GM23338 (cell line): Measurements from ENCODE around the gene B3GALT5. TPM values are rescaled to one million over a fixed set of nuclear protein-coding genes. Genes with fewer than 3 reads are reported as not detected.
"Not testable (repeated sequence)": the region's sequence is repeated elsewhere in the genome, so short reads cannot be mapped to it uniquely, and the experiment has no call there.

Experiments used
- ATAC-seq: fragments of 200-7000 bp; cut with Tn5 transposase; 3 replicates; pipeline ENCODE4 v1.9.1; 2020
- DNase-seq: peaks from one replicate; pipeline ENCODE4 v3.0.0-alpha.2; 2015; ENCODE audit warnings: low spot score
- H2AFZ ChIP-seq: fragments of 200-600 bp; sonication (generic); 2 replicates; pipeline ENCODE4 v1.8.0; 2016; ENCODE audit warnings: antibody characterized with exemption, mild to moderate bottlenecking, moderate library complexity
- H3F3A ChIP-seq: fragments of 200-600 bp; sonication (generic); replicated peaks from 2 replicates; pipeline ENCODE4 v1.8.0; 2017; ENCODE audit warnings: antibody characterized with exemption, mixed run types, low read depth
- H3K27ac ChIP-seq: fragments of 200-600 bp; sonication (generic); 2 replicates; pipeline ENCODE4 v1.6.1; 2016; ENCODE audit warnings: low read depth
- H3K27me3 ChIP-seq: fragments of 200-600 bp; sonication (generic); 2 replicates; pipeline ENCODE4 v1.8.0; 2016; ENCODE audit warnings: mild to moderate bottlenecking, mixed run types, moderate library complexity; ENCODE audit not compliant: insufficient read depth
- H3K36me3 ChIP-seq: fragments of 200-600 bp; sonication (generic); 2 replicates; pipeline ENCODE4 v1.8.0; 2016; ENCODE audit warnings: mild to moderate bottlenecking; ENCODE audit not compliant: insufficient read depth
- H3K4me1 ChIP-seq: fragments of 200-600 bp; sonication (generic); 2 replicates; pipeline ENCODE4 v1.8.0; 2016; ENCODE audit warnings: mild to moderate bottlenecking, moderate library complexity; ENCODE audit not compliant: insufficient read depth
- H3K4me2 ChIP-seq: fragments of 200-600 bp; sonication (generic); 2 replicates; pipeline ENCODE4 v1.7.1; 2017; ENCODE audit warnings: mixed run types
- H3K4me3 ChIP-seq: fragments of 200-600 bp; sonication (generic); 2 replicates; pipeline ENCODE4 v1.6.1; 2016; ENCODE audit warnings: mixed run types
- H3K79me2 ChIP-seq: fragments of 200-600 bp; sonication (generic); replicated peaks from 2 replicates; pipeline ENCODE4 v1.8.0; 2017; ENCODE audit warnings: mild to moderate bottlenecking; ENCODE audit not compliant: insufficient read depth
- H3K9me2 ChIP-seq: fragments of 200-600 bp; sonication (generic); 2 replicates; pipeline ENCODE4 v1.8.0; 2017; ENCODE audit not compliant: insufficient read depth
- H4K20me1 ChIP-seq: fragments of 200-600 bp; sonication (generic); replicated peaks from 2 replicates; pipeline ENCODE4 v1.8.0; 2017; ENCODE audit warnings: mild to moderate bottlenecking; ENCODE audit not compliant: insufficient read depth
- H3K27ac Mint-ChIP-seq: 2 replicates; pipeline ENCODE4 v1.8.0; 2020; ENCODE audit warnings: inconsistent platforms, mild to moderate bottlenecking, moderate library complexity, mixed read lengths
- H3K27me3 Mint-ChIP-seq: 3 replicates; pipeline ENCODE4 v1.8.0; 2022; ENCODE audit warnings: low read depth, mild to moderate bottlenecking, moderate library complexity, mixed read lengths, inconsistent platforms; ENCODE audit not compliant: insufficient read depth, poor library complexity
- H3K36me3 Mint-ChIP-seq: 3 replicates; pipeline ENCODE4 v1.8.0; 2021; ENCODE audit warnings: low read depth, mild to moderate bottlenecking, inconsistent platforms, moderate library complexity, mixed read lengths
- H3K4me1 Mint-ChIP-seq: 3 replicates; pipeline ENCODE4 v1.8.0; 2020; ENCODE audit warnings: mild to moderate bottlenecking, inconsistent platforms, mixed read lengths
- H3K4me3 Mint-ChIP-seq: 3 replicates; pipeline ENCODE4 v1.8.0; 2021; ENCODE audit warnings: moderate library complexity, mild to moderate bottlenecking, inconsistent platforms, mixed read lengths
- H3K9me3 Mint-ChIP-seq: 3 replicates; pipeline ENCODE4 v1.8.0; 2020; ENCODE audit warnings: moderate library complexity, mild to moderate bottlenecking, inconsistent platforms, mixed read lengths
- CREB1 ChIP-seq: fragments of 250-450 bp; sonication (Bioruptor Pico); IDR thresholded peaks from 2 replicates; pipeline ENCODE4 v1.5.0; 2020; ENCODE audit warnings: low read depth, mild to moderate bottlenecking, moderate library complexity
- ETS1 ChIP-seq: IDR thresholded peaks from 2 replicates; pipeline ENCODE4 v1.6.1; 2016; ENCODE audit warnings: antibody characterized with exemption
- EZH2 ChIP-seq: fragments of 200-600 bp; sonication (generic); IDR thresholded peaks from one replicate; pipeline ENCODE4 v1.8.0; 2017; ENCODE audit warnings: antibody characterized with exemption, mild to moderate bottlenecking, low read depth; ENCODE audit not compliant: unreplicated experiment
- JUNB ChIP-seq: IDR thresholded peaks from one replicate; pipeline ENCODE4 v1.6.1; 2016; ENCODE audit warnings: antibody characterized with exemption; ENCODE audit not compliant: unreplicated experiment
- NANOG ChIP-seq: IDR thresholded peaks from 2 replicates; pipeline ENCODE4 v1.6.1; 2016; ENCODE audit warnings: antibody characterized with exemption, borderline replicate concordance
- REST ChIP-seq: IDR thresholded peaks from one replicate; pipeline ENCODE4 v1.6.1; 2018; ENCODE audit warnings: antibody characterized with exemption; ENCODE audit not compliant: unreplicated experiment
- STAT1 ChIP-seq: IDR thresholded peaks from one replicate; pipeline ENCODE4 v1.6.1; 2016; ENCODE audit warnings: antibody characterized with exemption; ENCODE audit not compliant: unreplicated experiment
- ZNF114 ChIP-seq: fragments of 250-450 bp; sonication (Bioruptor Pico); IDR thresholded peaks from 2 replicates; pipeline ENCODE4 v1.5.0; 2020; ENCODE audit warnings: mild to moderate bottlenecking, moderate library complexity
- ZNF462 ChIP-seq: fragments of 250-450 bp; sonication (Bioruptor Pico); IDR thresholded peaks from 2 replicates; pipeline ENCODE4 v1.5.0; 2020; ENCODE audit warnings: mild to moderate bottlenecking, moderate library complexity
- polyA plus RNA-seq: library from polyadenylated mRNA; unstranded; fragments of >200 nt; fragmentation: Nextera tagmentation; extraction: Ambion mirVana; gene quantifications from 2 replicates; pipeline ENCODE4 v1.2.1, GENCODE V29; 2016
- total RNA-seq: library from RNA; depleted of rRNA; stranded (reverse); fragments of >200 nt; shearing (Covaris generic); gene quantifications from 2 replicates; pipeline ENCODE4 v1.2.3, GENCODE V29; 2014

Gene B3GALT5
- total and polyA plus RNA-seq, 2 experiments from 2014 or later: 6.2 to 37.5 TPM

- TF ChIP-seq REST (no peak), NANOG (no peak), CREB1 (CRISPR knock-in tag) (no peak)
Measured at GRCh38 chr21:39582749-39583148, 30.0 kb upstream of the B3GALT5 start (continued).

- H3K79me2 ChIP-seq, H2AFZ ChIP-seq, H3K27me3 ChIP-seq, H4K20me1 ChIP-seq, DNase-seq, H3K27ac Mint-ChIP-seq, ATAC-seq, H3K4me1 ChIP-seq, H3K27me3 Mint-ChIP-seq, H3K4me1 Mint-ChIP-seq, H3K9me2 ChIP-seq, H3F3A ChIP-seq, H3K36me3 ChIP-seq, H3K27ac ChIP-seq, H3K4me2 ChIP-seq, H3K4me3 Mint-ChIP-seq, H3K4me3 ChIP-seq: not testable (repeated sequence)
- Mint-ChIP-seq H3K9me3 (peaks cover 23% of the 10 kb centered on the region), H3K36me3 (peaks cover 32% of the 10 kb centered on the region)
Measured at GRCh38 chr21:39583586-39583985, 29.2 kb upstream of the B3GALT5 start.

GRCh38 chr21:39587376-39587775 is 25.4 kb upstream of the B3GALT5 start:
- Histone ChIP-seq H3K27ac (no peak overlapping the region; the same call in 1 of the 2 replicates), H3K4me1 (no peaks in the 10 kb centered on the region), H3K79me2 (no peaks in the 10 kb centered on the region), H3F3A (no peaks in the 10 kb centered on the region), H2AFZ (no peak overlapping the region), H3K4me2 (no peak overlapping the region), H4K20me1 (no peaks in the 10 kb centered on the region), H3K4me3 (no peak overlapping the region), H3K9me2 (no peaks in the 10 kb centered on the region), H3K36me3 (0 out of 2 replicates have a peak, but pooled peaks cover 3% of the 10 kb centered on the region), H3K27me3 (no peaks in the 10 kb centered on the region)
- ATAC-seq: no peak
- Mint-ChIP-seq H3K36me3 (peaks cover 23% of the 10 kb centered on the region), H3K27ac (no peak overlapping the region), H3K27me3 (no peaks in the 10 kb centered on the region), H3K9me3 (peaks cover 24% of the 10 kb centered on the region), H3K4me1 (no peaks in the 10 kb centered on the region; the same call in 2 of the 3 replicates), H3K4me3 (no peak overlapping the region)
- DNase-seq: no peak
- TF ChIP-seq STAT1 (no peak), NANOG (no peak), ETS1 (no peak), JUNB (no peak), EZH2 (no peak), ZNF114 (CRISPR knock-in tag) (no peak), ZNF462 (CRISPR knock-in tag) (no peak)
